Uterus (tissue), 2 donors: ENCODE data around the gene SRC.

Experiments used
- CTCF ChIP-seq, 4 experiments: fragments of 200-600 bp in 2 of 4; fragments of 450-650 bp in 2 of 4; sonication (generic) in 2 of 4; IDR thresholded peaks; one replicate each; pipeline ENCODE4 v1.5.1; 2016 to 2019; ENCODE audit warnings: antibody characterized with exemption in 4 of 4, mild to moderate bottlenecking in 2 of 4, moderate library complexity in 1 of 4
- POLR2A ChIP-seq, 2 donors: fragments of 450-650 bp; IDR thresholded peaks; one replicate each; pipeline ENCODE4 v1.6.1; 2016; ENCODE audit warnings: antibody characterized with exemption in 2 of 2, mild to moderate bottlenecking in 1 of 2, moderate library complexity in 1 of 2

- TF ChIP-seq CTCF (IDR thresholded peaks at IDR 0.05) (no peak), POLR2A (IDR thresholded peaks at IDR 0.05) (no peak)
Observed at GRCh38 chr20:37305079-37305478, 40.9 kb upstream of the SRC start.
